PC-3 (cell line): ENCODE results near the gene MCUB.

Source experiments
- EZH2 ChIP-seq: fragments of 300-600 bp; sonication (generic); IDR thresholded peaks from one replicate; pipeline ENCODE4 v1.6.1; 2017; ENCODE audit warnings: antibody characterized with exemption, mild to moderate bottlenecking, low read length; ENCODE audit not compliant: unreplicated experiment
- EZH2phosphoT487 ChIP-seq: fragments of 300-600 bp; sonication (generic); IDR thresholded peaks from 2 replicates; pipeline ENCODE4 v1.6.1; 2018; ENCODE audit warnings: mild to moderate bottlenecking, antibody characterized with exemption, low read length, borderline replicate concordance
- TF ChIP-seq, protein P1 (sequence below): fragments of 300-600 bp; sonication (generic); conservative IDR thresholded peaks from 2 replicates; pipeline ENCODE4 v1.5.1; 2017; ENCODE audit warnings: antibody characterized with exemption, low read depth, mild to moderate bottlenecking, low read length

DNA sequence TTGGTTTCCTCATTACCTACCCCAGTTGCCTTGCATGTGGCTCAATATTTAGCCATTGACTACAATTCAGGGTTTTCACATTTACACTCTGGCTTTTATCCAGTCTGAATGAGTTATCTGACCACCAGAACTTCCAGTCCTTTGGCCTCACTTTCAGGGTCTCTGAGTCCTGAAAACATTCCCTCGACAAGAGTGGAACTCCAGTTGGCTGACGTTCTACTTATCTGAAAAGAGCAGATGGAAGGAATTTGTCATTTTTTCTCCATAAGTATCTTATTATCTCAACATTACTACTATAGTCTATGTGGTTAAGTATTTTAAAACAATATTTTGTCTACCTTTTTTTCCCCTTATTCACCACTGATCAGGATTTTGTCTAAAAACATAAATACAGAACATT, 148.4 kb downstream of the MCUB start:
- TF ChIP-seq, protein P1, sequence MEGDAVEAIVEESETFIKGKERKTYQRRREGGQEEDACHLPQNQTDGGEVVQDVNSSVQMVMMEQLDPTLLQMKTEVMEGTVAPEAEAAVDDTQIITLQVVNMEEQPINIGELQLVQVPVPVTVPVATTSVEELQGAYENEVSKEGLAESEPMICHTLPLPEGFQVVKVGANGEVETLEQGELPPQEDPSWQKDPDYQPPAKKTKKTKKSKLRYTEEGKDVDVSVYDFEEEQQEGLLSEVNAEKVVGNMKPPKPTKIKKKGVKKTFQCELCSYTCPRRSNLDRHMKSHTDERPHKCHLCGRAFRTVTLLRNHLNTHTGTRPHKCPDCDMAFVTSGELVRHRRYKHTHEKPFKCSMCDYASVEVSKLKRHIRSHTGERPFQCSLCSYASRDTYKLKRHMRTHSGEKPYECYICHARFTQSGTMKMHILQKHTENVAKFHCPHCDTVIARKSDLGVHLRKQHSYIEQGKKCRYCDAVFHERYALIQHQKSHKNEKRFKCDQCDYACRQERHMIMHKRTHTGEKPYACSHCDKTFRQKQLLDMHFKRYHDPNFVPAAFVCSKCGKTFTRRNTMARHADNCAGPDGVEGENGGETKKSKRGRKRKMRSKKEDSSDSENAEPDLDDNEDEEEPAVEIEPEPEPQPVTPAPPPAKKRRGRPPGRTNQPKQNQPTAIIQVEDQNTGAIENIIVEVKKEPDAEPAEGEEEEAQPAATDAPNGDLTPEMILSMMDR = no peak
- TF ChIP-seq EZH2 (no peak), EZH2phosphoT487 (no peak)
